SK-N-MC (cell line): ENCODE results near the gene ZNF524.

Experiments used
- EZH2 ChIP-seq: fragments of 200-600 bp; sonication (generic); IDR thresholded peaks from one replicate; pipeline ENCODE4 v1.6.1; 2017; ENCODE audit warnings: antibody characterized with exemption
- FOXP2 ChIP-seq: optimal IDR thresholded peaks from 2 replicates; pipeline ENCODE3; 2011; ENCODE audit warnings: mild to moderate bottlenecking, moderate library complexity; ENCODE audit not compliant: insufficient read depth; ENCODE audit errors: extremely low read length, control extremely low read depth
- POLR2AphosphoS5 ChIP-seq: IDR thresholded peaks from 2 replicates; pipeline ENCODE4 v1.6.1; 2012; ENCODE audit warnings: mild to moderate bottlenecking, low read depth, low read length, borderline replicate concordance

DNA sequence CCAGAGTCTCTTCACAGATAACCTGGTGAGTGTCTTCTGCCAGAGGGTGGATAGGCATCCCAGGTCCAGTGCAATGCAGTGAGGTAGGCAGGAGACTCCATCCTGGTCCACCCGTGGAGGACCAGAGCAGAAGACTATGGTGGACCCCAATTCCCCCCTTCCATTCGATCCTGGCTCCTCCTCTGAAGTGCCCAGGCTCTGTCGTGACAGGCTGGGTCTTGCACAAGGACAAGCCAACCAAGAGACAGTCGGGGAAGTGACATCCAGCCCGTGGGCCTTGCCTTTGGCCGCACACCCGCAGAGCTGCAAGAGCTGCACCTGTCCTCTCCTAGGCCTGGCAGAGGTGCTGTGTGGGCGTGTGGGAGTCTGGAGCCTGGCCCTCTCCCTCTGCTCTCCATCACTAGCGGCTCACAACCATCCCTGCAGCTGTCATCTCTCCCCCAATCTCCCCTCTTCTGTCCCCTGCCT lies 21.2 kb downstream of the ZNF524 start:
- no peak for TF ChIP-seq EZH2
- TF ChIP-seq POLR2AphosphoS5 = no peak; the same call in 1 of the 2 replicates
- TF ChIP-seq FOXP2 = no peak
